ENCODE measurements around the gene ZBTB12. TPM values are rescaled to one million over a fixed set of nuclear protein-coding genes. Genes with fewer than 3 reads are reported as not detected.

ZBTB12 gene
- total and polyA plus RNA-seq, 9 of the 15 experiments (the other 6 are each of a cell fraction or from before 2014, with no cell fraction given), result 0.03 to 12.4 (median 5.8) TPM; not detected in 1

DNA sequence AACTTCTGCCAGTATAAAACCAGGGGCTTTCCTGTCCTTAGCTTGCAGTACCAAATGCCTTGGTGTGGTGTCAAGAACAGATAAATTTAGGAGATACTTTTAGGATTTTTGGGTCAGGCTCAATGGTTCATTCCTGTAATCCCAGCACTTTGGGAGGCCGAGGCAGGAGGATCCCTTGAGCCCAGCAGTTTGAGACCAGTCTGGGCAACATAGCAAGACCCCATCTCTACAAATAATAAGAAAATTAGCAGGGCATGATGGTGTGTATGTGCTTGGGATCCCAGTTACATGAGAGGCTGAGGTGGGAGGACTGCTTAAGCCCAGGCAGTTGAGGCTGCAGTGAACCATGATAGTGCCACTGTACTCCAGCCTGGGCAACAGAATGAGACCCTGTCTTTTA, 3.2 kb upstream of the ZBTB12 start:
- TF ChIP-seq RBM25 (IDR thresholded peaks at IDR 0.05; ENCODE audit: low read depth, low read length, severe bottlenecking) (peak; percentile 8), TAF7 (tag; IDR thresholded peaks at IDR 0.05) (no peak), ZNF121 (CRISPR knock-in tag; conservative IDR thresholded peaks at IDR 0.05) (peak; percentile 75)
- DNase-seq (ENCODE audit: extremely low read depth in 1 of 4, low spot score in 3 of 4), result no peak
- H3K27me3 ChIP-seq (ENCODE audit: control insufficient read depth in 2 of 2, insufficient read depth in 2 of 2, low read length in 2 of 2), result no peaks in the 10 kb centered on the region
- ATAC-seq, result no peak
- 71% methylated on average over 1 of the region's 1 CpG for WGBS (ENCODE audit: insufficient coverage, low coverage, missing lambda C conversion rate)
- no peaks in the 10 kb centered on the region for H3K9me1 ChIP-seq (ENCODE audit: control insufficient read depth, insufficient read depth, low read length)
- no peak overlapping the region for H3K27ac ChIP-seq (ENCODE audit: extremely low read depth, low read depth, low read length)
- H3K9me3 ChIP-seq (replicated peaks; ENCODE audit: control insufficient read depth, insufficient read depth, low read depth, low read length), result no peaks in the 10 kb centered on the region
- no peak overlapping the region for H2AFZ ChIP-seq (ENCODE audit: low read depth, low read length)
- ChIA-PET POLR2A (no interaction called here), CTCF (ENCODE audit: low intra/inter-chr PET ratio) (no interaction called here)
- H4K20me1 ChIP-seq (replicated peaks; ENCODE audit: control insufficient read depth, insufficient read depth, low read length), result no peaks in the 10 kb centered on the region
- peaks cover 11% of the 10 kb centered on the region for H3K79me2 ChIP-seq (ENCODE audit: control insufficient read depth, insufficient read depth, low read length)
- peaks cover 7% of the 10 kb centered on the region; the same call in 1 of the 3 replicates for H3K36me3 ChIP-seq (ENCODE audit: control insufficient read depth, insufficient read depth, low read length)
- peaks cover 28 to 44% of the 10 kb centered on the region in 2 experiments for H3K4me1 ChIP-seq (replicated peaks in 1 of 2; ENCODE audit: control insufficient read depth in 2 of 2, insufficient read depth in 2 of 2, low read length in 2 of 2)
- in situ Hi-C loops (cut with MboI) (no loop called here), intact Hi-C loops (cut with micrococcal nuclease) (loop anchor here (10.0 kb wide), 1 partner anchor 290 kb away; the partner anchor contains the start of genes GPSM3 and PBX2)
- no peak overlapping the region for H3K9ac ChIP-seq (ENCODE audit: insufficient read depth in 1 of 2, low read depth in 2 of 2, low read length in 2 of 2)
- BruUV-seq (replicated peaks), result no TSS peak
- no peak for FAIRE-seq
- no peak overlapping the region for H3K4me2 ChIP-seq (ENCODE audit: insufficient read depth, low read length)
- no peak overlapping the region for H3K4me3 ChIP-seq

DNA sequence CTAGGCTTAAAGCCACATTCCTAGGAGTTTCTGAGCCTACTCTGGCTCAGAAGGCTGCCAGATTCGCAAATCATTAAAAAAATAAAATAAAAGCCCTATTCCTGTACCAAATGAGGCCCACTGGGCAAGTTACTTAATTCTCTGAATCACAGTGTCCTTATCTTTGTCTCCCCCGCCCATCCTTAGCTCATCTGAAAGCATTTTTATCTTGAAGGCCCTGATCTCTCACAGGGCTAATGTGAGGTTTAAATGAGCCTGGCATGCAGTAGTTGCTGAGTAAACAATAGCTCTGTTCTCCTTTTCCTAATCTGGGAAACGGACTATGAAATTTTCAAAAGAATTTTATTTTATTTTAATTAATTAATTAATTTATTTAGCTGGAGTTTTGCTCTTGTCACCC, 2.1 kb upstream of the ZBTB12 start:
- Histone ChIP-seq H3K4me2 (ENCODE audit: insufficient read depth, low read length) (no peak overlapping the region), H4K20me1 (replicated peaks; ENCODE audit: control insufficient read depth, insufficient read depth, low read length) (no peaks in the 10 kb centered on the region), H3K4me1 (replicated peaks in 1 of 2; ENCODE audit: control insufficient read depth in 2 of 2, insufficient read depth in 2 of 2, low read length in 2 of 2) (peaks cover 37 to 48% of the 10 kb centered on the region in 2 experiments), H3K27ac (ENCODE audit: extremely low read depth, low read depth, low read length) (no peak overlapping the region), H3K36me3 (ENCODE audit: control insufficient read depth, insufficient read depth, low read length) (peaks cover 12% of the 10 kb centered on the region; the same call in 1 of the 3 replicates), H3K9ac (ENCODE audit: insufficient read depth in 1 of 2, low read depth in 2 of 2, low read length in 2 of 2) (no peak overlapping the region), H3K79me2 (ENCODE audit: control insufficient read depth, insufficient read depth, low read length) (peaks cover 21% of the 10 kb centered on the region), H3K9me3 (replicated peaks; ENCODE audit: control insufficient read depth, insufficient read depth, low read depth, low read length) (no peaks in the 10 kb centered on the region), H2AFZ (ENCODE audit: low read depth, low read length) (no peak overlapping the region), H3K9me1 (ENCODE audit: control insufficient read depth, insufficient read depth, low read length) (no peaks in the 10 kb centered on the region), H3K4me3 (no peak overlapping the region), H3K27me3 (ENCODE audit: control insufficient read depth in 2 of 2, insufficient read depth in 2 of 2, low read length in 2 of 2) (no peaks in the 10 kb centered on the region)
- WGBS (ENCODE audit: insufficient coverage, low coverage, missing lambda C conversion rate), result 4% methylated on average over 3 of the region's 3 CpGs
- intact Hi-C loops (cut with micrococcal nuclease), result loop anchor here (2.0 to 10.0 kb wide), 4 partner anchors 43 to 291 kb away; partner anchors contain the start of genes CFB, GPSM3, NELFE and PBX2
- DNase-seq (ENCODE audit: extremely low read depth in 1 of 4, low spot score in 3 of 4) (peak in 1 of 4 experiments; percentile 47), FAIRE-seq (peak; percentile 11), ATAC-seq (no peak)
- CTCF ChIA-PET (ENCODE audit: low intra/inter-chr PET ratio), result no interaction called here
- POLR2A ChIA-PET, result interaction anchor here (0.6 to 2.2 kb wide), 7 partner anchors 10 to 181 kb away, joined by 3 to 7 read pairs (median 4); partner anchors contain the start of genes DXO and MPIG6B
- BruUV-seq (replicated peaks), result no TSS peak
- in situ Hi-C loops (cut with MboI), result no loop called here
- TF ChIP-seq RCOR1 (IDR thresholded peaks at IDR 0.05; ENCODE audit: borderline replicate concordance in 1 of 2, low read depth in 2 of 2, low read length in 2 of 2) (peak in 1 of 2 experiments; percentile 95; a peak in 2 of 4 replicates), FOSL1 (tag; conservative IDR thresholded peaks at IDR 0.05) (peak; percentile 55), CHD1 (IDR thresholded peaks at IDR 0.05; ENCODE audit: low read length) (no peak), DPF2 (IDR thresholded peaks at IDR 0.05) (peak; percentile 76), MCM7 (IDR thresholded peaks at IDR 0.05) (no peak)
- TF ChIP-seq, protein P1, sequence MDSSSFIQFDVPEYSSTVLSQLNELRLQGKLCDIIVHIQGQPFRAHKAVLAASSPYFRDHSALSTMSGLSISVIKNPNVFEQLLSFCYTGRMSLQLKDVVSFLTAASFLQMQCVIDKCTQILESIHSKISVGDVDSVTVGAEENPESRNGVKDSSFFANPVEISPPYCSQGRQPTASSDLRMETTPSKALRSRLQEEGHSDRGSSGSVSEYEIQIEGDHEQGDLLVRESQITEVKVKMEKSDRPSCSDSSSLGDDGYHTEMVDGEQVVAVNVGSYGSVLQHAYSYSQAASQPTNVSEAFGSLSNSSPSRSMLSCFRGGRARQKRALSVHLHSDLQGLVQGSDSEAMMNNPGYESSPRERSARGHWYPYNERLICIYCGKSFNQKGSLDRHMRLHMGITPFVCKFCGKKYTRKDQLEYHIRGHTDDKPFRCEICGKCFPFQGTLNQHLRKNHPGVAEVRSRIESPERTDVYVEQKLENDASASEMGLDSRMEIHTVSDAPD (CRISPR knock-in tag; IDR thresholded peaks at IDR 0.05), result no peak
